GM12873 (cell line): ENCODE measurements around the gene FREY1.

Experiments
- CTCF ChIP-seq: IDR thresholded peaks from 2 replicates; pipeline ENCODE4 v1.5.1; 2012; ENCODE audit warnings: low read depth, mild to moderate bottlenecking, moderate library complexity, low read length, control low read depth; ENCODE audit not compliant: insufficient read depth; ENCODE audit errors: missing control alignments

FREY1 gene

GRCh38 chr11:45901626-45902025 is 5.4 kb downstream of the FREY1 start:
- TF ChIP-seq CTCF = no peak

GRCh38 chr11:45900916-45901617 is 6.0 kb downstream of the FREY1 start:
- TF ChIP-seq CTCF = no peak

- no peak for TF ChIP-seq CTCF
These were observed 7.5 kb downstream of the FREY1 start for GRCh38 chr11:45899448-45900174.

- TF ChIP-seq CTCF = no peak
These were observed 8.0 kb downstream of the FREY1 start for GRCh38 chr11:45899086-45899447.

- TF ChIP-seq CTCF = peak; percentile 9
These were observed 9.5 kb downstream of the FREY1 start for GRCh38 chr11:45897556-45897955.

- TF ChIP-seq CTCF = no peak
These were observed 10.6 kb downstream of the FREY1 start for GRCh38 chr11:45896422-45896984.

- no peak for TF ChIP-seq CTCF
These were observed 11.4 kb downstream of the FREY1 start for GRCh38 chr11:45895553-45896259.
